Mucosa of descending colon (tissue), 3 donors: Measurements from ENCODE around the gene SEPTIN2. TPM values are rescaled to one million over a fixed set of nuclear protein-coding genes. Genes with fewer than 3 reads are reported as not detected.

Experiments
- ATAC-seq: fragments of 200-7000 bp; cut with Tn5 transposase; one replicate; pipeline ENCODE4 v1.9.1; 2020; ENCODE audit warnings: mild to moderate bottlenecking, moderate library complexity
- DNase-seq, 3 donors: peaks; one replicate each; pipeline ENCODE4 v3.0.0-alpha.2; 2020
- H3K36me3 ChIP-seq: fragments of 200-600 bp; one replicate; pipeline ENCODE4 v1.8.0; 2021; ENCODE audit warnings: low read depth, mild to moderate bottlenecking
- H3K4me1 ChIP-seq: fragments of 200-600 bp; one replicate; pipeline ENCODE4 v1.8.0; 2021; ENCODE audit warnings: low read depth, mild to moderate bottlenecking
- H3K4me3 ChIP-seq: fragments of 200-600 bp; one replicate; pipeline ENCODE4 v1.8.0; 2021; ENCODE audit warnings: mild to moderate bottlenecking
- H3K9me3 ChIP-seq: fragments of 200-600 bp; one replicate; pipeline ENCODE4 v1.8.0; 2021; ENCODE audit warnings: mild to moderate bottlenecking
- CTCF ChIP-seq: fragments of 200-600 bp; IDR thresholded peaks from one replicate; pipeline ENCODE4 v1.8.0; 2022; ENCODE audit warnings: antibody characterized with exemption, mild to moderate bottlenecking
- intact Hi-C, 2 donors: fragments of 100-400 bp; cut with DNase I in 1 of 2; cut with micrococcal nuclease in 1 of 2; formaldehyde crosslinking; loops; one replicate each; pipeline versions ENCODE4 v1.11.0 to v1.11.1; 2022; cut with DNase I, micrococcal nuclease
- total RNA-seq, 3 donors: library from RNA; stranded (reverse); fragmentation: NEBNext Ultra II Directional in 2 of 3; extraction: Animal tissue kit (Norgen Biotek cat#: 25700) in 2 of 3; gene quantifications; one replicate each; pipeline versions ENCODE4 v1.2.1 to v1.2.4, GENCODE V29; 2021 to 2023
- donor health status: DM: no; HTN: no; CAD: no; lungs with moderate emphysema.
- donor health status: DM: no; HTN: no; CAD: no.
- donor health status: DM: no; HTN: yes; CAD: no.

Gene SEPTIN2
- total RNA-seq, 3 donors from 2014 or later, result 185 to 262 (median 221) TPM

- TF ChIP-seq CTCF, result no peak
- DNase-seq (no peak), ATAC-seq (no peak)
- H3K4me3 ChIP-seq, result no peak overlapping the region
- H3K4me1 ChIP-seq, result peaks cover 4% of the 10 kb centered on the region
- intact Hi-C loops, result no loop called here
- no peaks in the 10 kb centered on the region for H3K9me3 ChIP-seq
- H3K36me3 ChIP-seq, result peaks cover 5% of the 10 kb centered on the region
Observed at GRCh38 chr2:241334813-241335212, 19.1 kb downstream of the SEPTIN2 start.

- Histone ChIP-seq H3K36me3 (peaks cover 5% of the 10 kb centered on the region), H3K4me3 (no peak overlapping the region), H3K4me1 (peaks cover 16% of the 10 kb centered on the region), H3K9me3 (no peaks in the 10 kb centered on the region)
- no peak for TF ChIP-seq CTCF
- ATAC-seq (no peak), DNase-seq (no peak)
- intact Hi-C loops, result no loop called here
Observed at GRCh38 chr2:241339839-241340630, 24.3 kb downstream of the SEPTIN2 start.

GRCh38 chr2:241340631-241341163, 25.0 kb downstream of the SEPTIN2 start:
- ATAC-seq (peak; percentile 79), DNase-seq (no peak)
- H3K4me3 ChIP-seq, result no peak overlapping the region
- intact Hi-C loops, result no loop called here
- no peaks in the 10 kb centered on the region for H3K9me3 ChIP-seq
- peaks cover 16% of the 10 kb centered on the region for H3K4me1 ChIP-seq
- peaks cover 5% of the 10 kb centered on the region for H3K36me3 ChIP-seq
- TF ChIP-seq CTCF, result no peak

GRCh38 chr2:241344925-241345651, 29.4 kb downstream of the SEPTIN2 start:
- no peak for DNase-seq
- no peaks in the 10 kb centered on the region for H3K9me3 ChIP-seq
- H3K4me3 ChIP-seq, result no peak overlapping the region
- H3K36me3 ChIP-seq, result peaks cover 5% of the 10 kb centered on the region
- TF ChIP-seq CTCF, result no peak
- intact Hi-C loops, result no loop called here
- ATAC-seq, result no peak
- peaks cover 12% of the 10 kb centered on the region for H3K4me1 ChIP-seq

GRCh38 chr2:241349941-241350340, 34.2 kb downstream of the SEPTIN2 start:
- H3K36me3 ChIP-seq, result peaks cover 5% of the 10 kb centered on the region
- no peak for TF ChIP-seq CTCF
- H3K4me1 ChIP-seq, result peaks cover 21% of the 10 kb centered on the region
- no peaks in the 10 kb centered on the region for H3K9me3 ChIP-seq
- ATAC-seq (no peak), DNase-seq (no peak)
- no peak overlapping the region for H3K4me3 ChIP-seq
- intact Hi-C loops, result no loop called here
